DOHH2 (cell line): ENCODE measurements around the gene CPXM1.

Source experiments
- CTCF ChIP-seq: fragments of 200-600 bp; sonication (generic); IDR thresholded peaks from one replicate; pipeline ENCODE4 v1.5.1; 2014; ENCODE audit warnings: antibody characterized with exemption, mild to moderate bottlenecking, low read depth, low read length; ENCODE audit not compliant: poor library complexity, severe bottlenecking
- EZH2phosphoT487 ChIP-seq: fragments of 200-600 bp; sonication (generic); IDR thresholded peaks from 2 replicates; pipeline ENCODE4 v1.6.1; 2017; ENCODE audit warnings: borderline replicate concordance, mild to moderate bottlenecking, antibody characterized with exemption, low read length, moderate library complexity, mixed read lengths

GRCh38 chr20:2749951-2750490 is 50.4 kb downstream of the CPXM1 start:
- TF ChIP-seq CTCF (no peak), EZH2phosphoT487 (no peak)
